Mammary epithelial cell (primary cell): Measurements from ENCODE around the gene DHRS1.

ENCODE experiments used
- CTCF ChIP-seq, 2 donors: IDR thresholded peaks in 1 of 2; conservative IDR thresholded peaks in 1 of 2; 2 replicates each; pipeline ENCODE4 v1.5.1; 2011 to 2012; ENCODE audit warnings: inconsistent platforms in 2 of 2, low read length in 2 of 2, mild to moderate bottlenecking in 2 of 2, control low read depth in 1 of 2, low read depth in 1 of 2; ENCODE audit not compliant: insufficient read depth in 1 of 2; ENCODE audit errors: extremely low read depth in 1 of 2
- EZH2 ChIP-seq: IDR thresholded peaks from 2 replicates; pipeline ENCODE4 v1.6.1; 2012; ENCODE audit warnings: low read length, inconsistent platforms, borderline replicate concordance

- TF ChIP-seq CTCF (conservative IDR thresholded peaks at IDR 0.05 in 1 of 2, IDR thresholded peaks at IDR 0.05 in 1 of 2; ENCODE audit: extremely low read depth in 1 of 2, insufficient read depth in 1 of 2, low read depth in 1 of 2, low read length in 2 of 2) = no peak
- no peak for TF ChIP-seq EZH2
These were observed 39.4 kb downstream of the DHRS1 start for GRCh38 chr14:24260026-24260779.
